ENCODE data around the gene CNTNAP1.

Gene CNTNAP1

DNA sequence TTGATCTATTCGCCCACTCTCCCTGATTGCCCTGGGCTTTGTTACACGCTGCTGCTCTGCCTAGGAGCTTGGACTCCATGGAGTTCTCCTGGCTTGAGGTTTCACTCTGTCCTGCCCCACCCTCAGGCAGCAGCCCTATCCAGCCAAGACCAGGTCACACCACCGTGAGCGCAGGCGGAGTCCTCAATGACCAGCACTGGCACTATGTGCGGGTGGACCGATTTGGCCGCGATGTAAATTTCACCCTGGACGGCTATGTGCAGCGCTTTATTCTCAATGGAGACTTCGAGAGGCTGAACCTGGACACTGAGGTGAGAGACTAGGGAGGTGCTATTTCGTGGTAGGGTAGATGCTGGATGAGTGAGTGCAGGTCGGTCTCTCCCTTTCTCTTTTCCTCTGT, 3.5 kb downstream of the CNTNAP1 start:
- DNase-seq = peak in 2 of 14 donors; percentile 3 to 34

DNA sequence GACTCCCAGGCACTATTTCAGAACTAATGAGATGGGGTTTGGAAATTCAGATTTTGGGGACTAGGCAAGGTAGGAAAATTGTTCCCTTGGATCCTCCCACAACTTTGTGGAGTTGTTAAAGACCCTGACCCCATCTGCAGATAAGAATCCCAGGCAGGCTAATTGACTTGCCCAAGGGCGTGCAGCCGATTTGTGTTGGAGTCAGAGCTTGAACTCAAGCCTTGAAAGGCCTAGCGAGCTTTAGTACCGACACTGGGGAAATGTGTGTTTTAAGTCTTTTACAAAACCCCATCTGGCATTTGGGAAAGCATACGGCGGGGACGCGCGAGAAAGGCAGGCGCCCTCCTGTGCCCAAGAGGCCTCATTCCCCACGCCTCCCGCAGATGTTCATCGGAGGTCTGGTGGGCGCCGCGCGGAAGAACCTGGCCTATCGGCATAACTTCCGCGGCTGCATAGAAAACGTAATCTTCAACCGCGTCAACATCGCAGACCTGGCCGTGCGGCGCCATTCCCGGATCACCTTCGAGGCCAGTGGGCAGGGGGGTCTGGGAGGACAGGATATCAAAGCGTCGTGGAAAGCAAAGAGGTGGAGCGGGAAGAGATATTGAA, 4.3 kb downstream of the CNTNAP1 start:
- DNase-seq = peak in 1 of 14 donors; percentile 13

DNA sequence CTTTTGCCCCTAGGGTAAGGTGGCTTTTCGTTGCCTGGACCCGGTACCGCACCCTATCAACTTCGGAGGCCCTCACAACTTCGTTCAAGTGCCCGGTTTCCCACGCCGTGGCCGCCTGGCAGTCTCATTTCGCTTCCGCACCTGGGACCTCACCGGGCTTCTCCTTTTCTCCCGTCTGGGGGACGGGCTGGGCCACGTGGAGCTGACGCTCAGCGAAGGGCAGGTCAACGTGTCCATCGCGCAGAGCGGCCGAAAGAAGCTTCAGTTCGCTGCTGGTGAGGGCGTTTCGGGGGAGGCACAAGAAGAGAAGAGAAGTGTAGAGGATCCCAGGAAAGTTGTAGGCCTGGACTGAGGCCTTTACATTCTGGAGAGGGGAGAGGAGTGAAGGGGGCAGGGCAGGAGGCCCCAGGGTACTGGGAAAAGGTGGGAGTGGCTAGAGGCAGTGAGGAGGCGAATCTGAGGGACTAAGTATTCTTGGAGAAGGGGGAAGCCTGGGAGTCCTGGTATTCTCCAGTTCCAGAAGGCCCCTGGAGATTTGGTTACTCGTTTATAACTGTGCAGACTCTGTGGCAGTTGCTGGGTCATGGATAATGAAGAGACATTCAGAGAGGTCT, 5.5 kb downstream of the CNTNAP1 start:
- DNase-seq = no peak

- no peak for DNase-seq
Observed at GRCh38 chr17:42690596-42690995, 8.3 kb downstream of the CNTNAP1 start.

DNA sequence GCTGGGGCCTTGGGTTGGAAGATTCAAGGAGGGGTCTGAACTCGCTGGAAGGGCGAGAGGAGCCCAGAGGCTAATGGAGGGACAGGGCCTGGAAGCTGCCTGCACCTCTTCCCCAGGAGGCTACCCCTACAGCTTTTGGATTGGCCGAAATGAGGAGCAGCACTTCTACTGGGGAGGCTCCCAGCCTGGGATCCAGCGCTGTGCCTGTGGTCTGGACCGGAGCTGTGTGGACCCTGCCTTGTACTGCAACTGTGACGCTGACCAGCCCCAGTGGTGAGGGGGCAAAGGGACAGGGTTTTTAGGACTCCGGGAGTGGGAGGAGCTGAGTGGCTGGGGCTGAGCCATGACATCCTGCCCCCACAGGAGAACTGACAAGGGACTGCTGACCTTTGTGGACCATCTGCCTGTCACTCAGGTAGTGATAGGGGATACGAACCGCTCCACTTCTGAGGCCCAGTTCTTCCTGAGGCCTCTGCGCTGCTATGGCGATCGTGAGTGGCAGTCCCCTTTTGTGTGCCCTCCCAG, 8.8 kb downstream of the CNTNAP1 start:
- no peak for DNase-seq

DNA sequence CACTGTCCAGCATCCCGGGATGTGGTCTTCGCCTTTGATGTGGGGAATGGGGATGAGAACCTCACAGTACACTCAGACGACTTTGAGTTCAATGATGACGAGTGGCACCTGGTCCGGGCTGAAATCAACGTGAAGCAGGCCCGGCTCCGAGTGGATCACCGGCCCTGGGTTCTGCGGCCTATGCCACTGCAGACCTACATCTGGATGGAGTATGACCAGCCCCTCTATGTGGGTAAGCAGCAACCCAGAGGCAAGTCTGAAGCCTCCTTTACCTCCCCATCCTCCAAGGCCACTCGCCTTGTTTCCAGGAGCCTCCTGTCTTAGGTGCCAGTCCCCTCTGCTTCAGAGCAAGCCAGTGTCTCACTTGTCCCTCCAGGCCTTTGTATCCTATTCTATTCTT, 10.2 kb downstream of the CNTNAP1 start:
- no peak for DNase-seq

DNA sequence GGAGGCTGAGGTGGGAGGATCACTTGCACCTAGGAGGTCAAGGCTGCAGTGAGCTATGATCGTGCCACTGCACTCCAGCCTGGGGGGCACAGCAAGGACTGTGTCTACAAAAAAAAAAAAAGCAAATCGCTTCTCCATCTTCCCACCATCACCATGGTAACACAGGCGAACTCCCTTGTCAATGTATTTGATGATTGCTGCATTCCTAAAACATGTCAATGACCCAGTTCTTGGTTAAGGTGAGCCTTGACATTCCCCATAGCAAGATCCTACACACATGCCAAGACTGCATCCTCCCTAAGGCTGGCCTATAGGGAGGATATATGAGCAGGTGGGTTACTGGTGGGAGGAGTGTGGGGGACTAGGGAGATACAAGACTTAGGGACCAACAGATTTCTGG, 12.2 kb downstream of the CNTNAP1 start:
- no peak for DNase-seq

- no peak for DNase-seq
Observed at GRCh38 chr17:42695500-42695899, 13.2 kb downstream of the CNTNAP1 start.

DNA sequence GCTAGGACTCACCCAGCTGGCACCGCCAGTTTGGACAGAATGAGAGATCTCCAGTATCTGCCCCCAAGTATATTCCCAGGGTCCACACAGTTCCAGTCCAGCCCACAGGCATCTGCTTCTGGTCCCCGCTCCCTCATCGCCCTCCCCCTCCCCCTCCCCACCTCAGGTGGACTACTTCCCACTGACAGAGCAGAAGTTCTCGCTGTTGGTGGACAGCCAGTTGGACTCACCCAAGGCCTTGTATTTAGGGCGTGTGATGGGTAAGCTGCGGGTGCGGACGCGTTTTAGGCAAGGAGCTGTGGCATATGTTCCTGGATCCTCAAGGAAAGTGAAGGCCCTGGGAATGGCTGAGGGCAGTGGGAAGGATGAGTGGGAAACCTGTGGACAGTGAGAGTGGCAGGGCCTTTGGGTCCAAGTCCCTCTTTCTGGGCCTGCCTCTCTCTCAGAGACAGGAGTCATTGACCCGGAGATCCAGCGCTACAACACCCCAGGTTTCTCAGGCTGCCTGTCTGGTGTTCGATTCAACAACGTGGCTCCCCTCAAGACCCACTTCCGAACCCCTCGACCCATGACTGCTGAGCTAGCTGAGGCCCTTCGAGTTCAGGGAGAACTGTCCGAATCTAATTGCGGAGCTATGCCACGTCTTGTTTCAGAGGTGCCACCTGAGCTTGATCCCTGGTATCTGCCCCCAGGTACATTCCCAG, 14.9 kb downstream of the CNTNAP1 start:
- no peak for DNase-seq

DNA sequence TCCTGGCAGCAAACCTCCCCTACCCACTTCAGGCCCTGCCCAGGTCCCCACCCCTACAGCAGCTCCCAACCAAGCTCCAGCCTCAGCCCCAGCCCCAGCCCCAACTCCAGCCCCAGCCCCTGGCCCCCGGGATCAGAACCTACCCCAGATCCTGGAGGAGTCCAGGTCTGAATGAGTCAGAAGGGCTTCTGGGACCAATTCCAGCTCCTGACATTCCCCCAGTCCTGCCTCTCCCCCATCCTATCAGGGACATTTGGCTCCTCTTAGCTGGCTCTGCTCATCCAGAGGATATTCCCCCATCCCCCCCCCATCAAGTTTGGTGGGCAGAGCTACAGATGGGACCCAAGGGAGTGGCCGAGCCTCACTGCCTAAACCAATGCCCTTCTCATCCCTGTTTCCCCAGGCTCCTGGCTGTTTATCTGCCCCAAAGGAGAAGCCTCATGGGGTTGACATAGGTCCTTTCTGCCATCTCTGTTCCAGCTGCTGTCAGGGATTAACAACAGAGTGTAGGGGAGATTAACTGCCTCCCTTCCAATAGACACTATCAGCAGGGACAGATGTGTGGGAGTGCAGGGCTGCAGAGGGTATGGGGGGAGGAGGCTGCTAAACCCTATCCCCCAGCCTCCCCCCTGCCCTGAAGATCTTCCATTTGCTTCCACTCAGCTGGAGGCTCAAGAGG, 16.5 kb downstream of the CNTNAP1 start:
- peak in 1 of 14 donors; percentile 55 for DNase-seq

DNA sequence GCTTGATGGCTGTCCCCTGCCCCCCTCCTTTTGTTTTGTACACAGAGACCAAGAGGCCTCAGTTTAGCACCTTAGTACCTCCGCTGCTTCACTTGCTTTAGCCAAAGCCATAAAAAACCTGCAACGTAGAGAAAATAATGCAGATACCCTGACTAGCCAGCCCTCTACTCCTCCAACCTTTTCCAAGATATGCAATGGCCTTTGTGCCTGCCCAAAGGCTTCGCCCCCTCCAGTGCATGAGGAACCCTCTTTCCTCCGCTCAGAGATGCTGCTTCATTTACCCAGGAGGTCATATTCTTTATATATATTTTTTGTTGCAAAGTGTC, 17.0 kb downstream of the CNTNAP1 start:
- DNase-seq = no peak

DNA sequence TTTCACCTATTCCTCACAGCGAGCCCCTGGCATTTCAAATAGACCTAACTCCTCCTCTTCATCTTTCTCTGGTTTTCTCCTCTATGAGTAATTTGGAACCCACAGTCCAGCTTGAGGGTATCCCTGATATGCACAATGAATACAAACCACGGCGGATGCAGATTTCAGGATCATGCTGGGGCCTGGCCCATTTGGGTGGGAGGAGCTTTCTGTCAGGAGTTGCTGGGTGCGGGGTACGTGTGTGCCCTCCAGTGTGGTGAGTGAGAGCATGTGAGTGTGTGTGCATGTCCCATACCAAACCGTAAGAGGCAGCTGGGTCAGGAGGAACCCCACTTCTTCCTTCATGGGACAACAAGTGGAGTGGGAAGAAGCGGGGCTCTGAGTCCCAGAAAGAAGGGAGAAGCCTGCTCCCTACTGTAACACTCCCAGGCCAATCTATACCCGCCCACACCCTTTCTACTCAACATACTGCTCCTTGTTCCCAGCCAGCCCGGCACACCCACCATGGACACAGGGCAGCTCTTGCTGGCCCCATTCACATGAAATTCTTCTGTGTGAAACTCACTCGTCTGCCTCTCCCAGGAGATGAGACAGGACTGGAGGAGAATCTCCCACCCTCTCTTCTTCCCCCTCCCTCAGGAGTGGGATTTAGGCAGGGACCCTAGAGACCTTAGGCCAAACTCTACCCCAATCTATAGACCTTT, 18.4 kb downstream of the CNTNAP1 start:
- no peak for DNase-seq

DNA sequence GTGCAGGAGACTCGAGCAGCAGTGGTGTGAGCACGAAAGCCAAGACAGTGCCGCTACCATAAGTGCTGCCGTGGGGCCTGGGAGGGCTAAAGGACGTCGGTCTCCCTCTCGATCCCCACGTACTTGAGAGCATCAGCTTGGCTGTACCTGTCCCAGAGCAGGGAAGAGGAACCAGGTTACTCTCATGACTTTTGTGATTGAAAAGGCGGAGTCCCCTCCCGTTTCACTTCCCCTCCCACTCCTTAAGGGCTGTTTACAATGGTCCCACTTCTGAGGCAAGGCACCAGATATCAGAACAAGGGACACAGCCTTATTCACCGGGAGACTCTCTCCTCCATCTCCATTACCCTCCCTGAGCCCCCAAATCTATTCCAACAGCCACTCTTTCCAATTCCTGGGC, 20.1 kb downstream of the CNTNAP1 start:
- DNase-seq = no peak

DNA sequence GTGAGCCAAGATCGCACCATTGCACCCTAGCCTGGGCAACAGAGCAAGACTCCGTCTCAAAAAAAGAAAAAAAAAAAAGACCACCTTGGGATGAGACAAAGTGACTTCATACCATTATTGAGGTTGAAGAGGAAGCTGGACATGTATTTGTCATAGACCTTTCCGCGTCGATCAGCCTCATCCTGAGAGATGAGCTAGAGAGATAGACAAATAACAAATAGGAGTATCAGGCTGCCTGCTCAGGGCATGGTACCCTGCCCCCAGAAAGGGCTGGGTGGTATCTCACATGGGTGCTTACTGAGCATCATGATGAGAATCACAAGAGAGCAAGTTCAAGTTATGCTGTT, 22.1 kb downstream of the CNTNAP1 start:
- DNase-seq = no peak

DNA sequence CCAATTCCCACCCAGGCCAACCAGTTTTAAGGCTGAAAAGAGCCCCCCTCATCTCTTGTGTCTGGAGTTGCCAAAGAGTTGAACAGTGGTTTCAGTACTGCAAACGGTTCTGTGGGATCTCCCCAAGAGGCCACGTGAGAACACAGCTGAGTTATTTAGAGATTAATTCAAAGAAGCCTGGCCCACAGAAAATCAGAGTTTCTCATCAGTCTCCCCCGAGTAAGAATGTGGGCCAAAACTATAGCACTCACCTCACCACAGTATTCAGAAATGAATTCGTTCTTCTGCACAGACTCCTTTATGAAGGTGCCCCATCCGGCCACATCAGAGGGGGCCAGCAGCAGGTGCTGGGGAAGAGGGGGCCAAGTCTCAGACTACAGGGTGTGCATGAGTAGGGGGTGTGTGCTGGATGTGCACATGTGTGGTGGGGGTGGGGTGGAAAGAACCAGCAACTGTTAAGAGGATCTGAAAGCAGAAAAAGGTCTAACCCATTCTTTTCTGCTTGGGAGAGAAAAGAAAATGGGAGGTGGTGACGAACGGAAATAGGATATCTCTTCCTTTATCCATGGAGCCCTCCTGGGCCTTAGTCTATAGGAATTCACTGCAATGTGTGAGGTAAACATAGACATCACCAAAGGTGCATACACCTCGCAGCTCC, 22.6 kb downstream of the CNTNAP1 start:
- no peak for DNase-seq

DNA sequence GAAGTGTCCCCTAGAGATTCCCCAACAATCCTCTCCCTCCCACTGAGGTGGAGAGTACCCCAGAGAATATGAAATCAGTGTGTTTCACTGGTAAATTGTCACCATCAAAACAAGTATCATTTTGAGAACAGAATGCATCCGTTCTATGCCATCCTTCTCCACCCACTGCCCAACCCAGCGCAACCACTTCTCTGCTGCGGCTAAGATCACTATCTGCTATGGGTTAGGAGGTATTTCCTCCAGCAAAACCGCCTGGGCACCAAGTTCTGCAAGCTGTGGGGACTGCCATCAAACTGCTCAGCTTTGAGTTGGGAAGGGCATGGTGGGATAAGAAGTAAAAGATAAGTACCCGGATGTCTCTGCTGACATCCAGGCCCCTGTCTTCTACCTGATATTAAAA, 24.4 kb downstream of the CNTNAP1 start:
- DNase-seq = no peak

DNA sequence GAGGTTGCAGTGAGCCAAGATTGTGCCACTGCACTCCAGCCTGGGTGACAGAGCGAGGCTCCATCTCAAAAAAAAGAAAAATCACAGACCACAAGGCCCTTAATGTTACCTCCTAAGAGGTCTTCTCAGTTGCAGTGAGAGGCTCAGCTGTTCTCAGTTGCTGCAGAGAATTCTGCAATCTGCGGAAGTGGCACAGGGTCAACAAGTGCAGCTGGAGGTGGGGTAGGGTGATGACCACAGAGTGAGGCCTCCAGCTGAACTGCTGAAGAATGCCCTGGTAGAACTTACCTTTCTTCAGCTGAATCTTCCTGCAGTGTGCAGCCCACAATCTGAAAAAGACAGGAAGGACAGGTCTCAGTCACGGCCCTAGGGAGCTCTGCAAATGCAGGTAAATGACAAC, 26.3 kb downstream of the CNTNAP1 start:
- DNase-seq = no peak

DNA sequence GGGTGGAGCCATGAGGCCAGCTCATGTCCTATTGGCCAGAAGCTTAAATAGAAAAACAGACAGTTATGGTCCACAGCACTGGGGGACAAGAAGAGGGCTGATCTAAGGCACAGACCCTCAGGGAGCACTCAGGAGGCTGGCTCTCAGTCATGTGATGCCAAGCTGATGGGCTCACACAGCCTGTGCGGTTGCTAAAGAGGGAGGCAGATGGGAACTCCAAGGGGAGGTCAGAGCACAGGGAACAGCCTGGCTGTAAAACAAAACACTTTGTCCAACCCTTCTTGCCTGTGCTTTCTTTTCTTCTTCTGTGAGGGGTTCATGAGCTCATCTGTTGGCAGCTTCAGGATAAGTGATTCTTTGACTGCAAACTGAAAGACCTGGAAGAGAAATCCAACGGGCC, 27.2 kb downstream of the CNTNAP1 start:
- DNase-seq = peak in 5 of 14 donors; percentile 22 to 76 (median 39)

- DNase-seq = peak in 4 of 14 donors; percentile 1 to 5 (median 3)
Observed at GRCh38 chr17:42720996-42721583, 38.8 kb downstream of the CNTNAP1 start.

DNA sequence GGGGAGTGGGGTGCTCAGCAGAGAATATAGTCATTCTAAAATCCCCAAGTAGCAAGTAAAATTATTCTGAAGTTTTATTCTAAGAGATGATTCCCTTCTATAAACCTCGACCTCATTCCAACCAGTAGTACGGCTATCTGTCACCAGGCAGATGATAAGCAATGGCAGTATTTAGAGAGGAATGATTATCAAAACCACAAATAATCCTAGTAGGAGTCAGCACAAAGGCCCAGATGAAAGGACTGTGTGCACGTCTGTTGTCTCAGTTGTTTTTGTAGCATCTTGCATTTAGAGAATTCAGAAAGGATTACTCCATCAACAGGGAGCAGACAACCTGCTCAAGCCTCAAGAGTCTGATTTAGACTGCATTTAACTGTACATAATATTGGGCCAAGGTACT, 41.3 kb downstream of the CNTNAP1 start:
- DNase-seq = no peak

GRCh38 chr17:42725143-42725542, 42.8 kb downstream of the CNTNAP1 start:
- DNase-seq = no peak

GRCh38 chr17:42740699-42741098, 58.4 kb downstream of the CNTNAP1 start:
- DNase-seq = no peak
